Measurements from ENCODE around the gene SLC22A4.

DNA sequence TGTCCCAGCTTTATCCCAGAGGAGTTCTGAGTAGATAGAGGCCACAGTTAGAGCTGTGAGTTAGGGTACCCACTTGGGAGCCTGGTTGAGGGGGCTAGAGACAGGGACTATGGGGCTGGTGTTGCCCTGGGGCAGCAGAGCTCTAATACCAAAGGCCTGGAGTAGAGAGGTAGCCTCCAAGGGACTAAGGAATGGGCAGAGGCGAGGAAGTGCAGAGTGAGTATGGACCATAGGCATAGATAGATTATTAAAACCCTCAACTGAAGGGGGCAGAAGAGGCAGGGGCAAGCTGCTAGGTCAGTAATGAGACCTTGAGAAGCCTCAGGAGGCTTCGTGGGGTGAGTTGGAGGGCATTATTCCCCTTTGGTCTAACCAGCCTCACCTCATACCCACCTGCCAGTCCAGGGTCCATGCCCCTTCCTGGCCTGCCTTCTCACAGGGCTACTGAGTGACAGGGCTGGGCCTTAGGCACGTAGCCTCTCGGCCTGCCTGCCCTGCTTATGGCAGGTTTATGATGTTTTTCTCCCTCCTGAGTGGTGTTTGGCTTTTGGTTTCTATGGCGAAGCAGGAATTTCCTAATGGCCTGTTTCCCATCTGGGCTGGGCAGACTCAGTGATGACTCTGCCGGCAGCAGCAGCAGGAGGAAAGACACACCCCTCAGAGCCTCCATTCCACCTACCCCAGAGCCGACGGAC is 28.7 kb upstream of the SLC22A4 start:
- TF ChIP-seq, protein P1, sequence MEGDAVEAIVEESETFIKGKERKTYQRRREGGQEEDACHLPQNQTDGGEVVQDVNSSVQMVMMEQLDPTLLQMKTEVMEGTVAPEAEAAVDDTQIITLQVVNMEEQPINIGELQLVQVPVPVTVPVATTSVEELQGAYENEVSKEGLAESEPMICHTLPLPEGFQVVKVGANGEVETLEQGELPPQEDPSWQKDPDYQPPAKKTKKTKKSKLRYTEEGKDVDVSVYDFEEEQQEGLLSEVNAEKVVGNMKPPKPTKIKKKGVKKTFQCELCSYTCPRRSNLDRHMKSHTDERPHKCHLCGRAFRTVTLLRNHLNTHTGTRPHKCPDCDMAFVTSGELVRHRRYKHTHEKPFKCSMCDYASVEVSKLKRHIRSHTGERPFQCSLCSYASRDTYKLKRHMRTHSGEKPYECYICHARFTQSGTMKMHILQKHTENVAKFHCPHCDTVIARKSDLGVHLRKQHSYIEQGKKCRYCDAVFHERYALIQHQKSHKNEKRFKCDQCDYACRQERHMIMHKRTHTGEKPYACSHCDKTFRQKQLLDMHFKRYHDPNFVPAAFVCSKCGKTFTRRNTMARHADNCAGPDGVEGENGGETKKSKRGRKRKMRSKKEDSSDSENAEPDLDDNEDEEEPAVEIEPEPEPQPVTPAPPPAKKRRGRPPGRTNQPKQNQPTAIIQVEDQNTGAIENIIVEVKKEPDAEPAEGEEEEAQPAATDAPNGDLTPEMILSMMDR (optimal IDR thresholded peaks at IDR 0.05 in 1 of 3, IDR thresholded peaks at IDR 0.05 in 1 of 3, conservative IDR thresholded peaks at IDR 0.05 in 1 of 3; ENCODE audit: extremely low read depth in 1 of 3, insufficient read depth in 2 of 3, low read length in 3 of 3): peak in 2 of 3 experiments; percentile 16 to 21
- TF ChIP-seq EZH2 (IDR thresholded peaks at IDR 0.05; ENCODE audit: low read length): no peak
